ENCODE measurements around the gene SCN2B. TPM values are rescaled to one million over a fixed set of nuclear protein-coding genes. Genes with fewer than 3 reads are reported as not detected.

Gene SCN2B
- polyA plus RNA-seq, 4 donors: 4.4 to 4.9 (median 4.7) TPM

- no peak for DNase-seq (ENCODE audit: low read depth in 4 of 4, low spot score in 3 of 4)
These were observed 20.5 kb downstream of the SCN2B start for GRCh38 chr11:118155776-118156530.

GRCh38 chr11:118154641-118155040 lies 21.8 kb downstream of the SCN2B start:
- DNase-seq (ENCODE audit: low read depth in 4 of 4, low spot score in 3 of 4): no peak

GRCh38 chr11:118153976-118154375 lies 22.5 kb downstream of the SCN2B start:
- DNase-seq (ENCODE audit: low read depth in 4 of 4, low spot score in 3 of 4): no peak

GRCh38 chr11:118153516-118153915 lies 22.9 kb downstream of the SCN2B start:
- DNase-seq (ENCODE audit: low read depth in 4 of 4, low spot score in 3 of 4): no peak

GRCh38 chr11:118152552-118153471 lies 23.6 kb downstream of the SCN2B start, which contains the start of gene SCN4B:
Gene SCN4B, minus strand, starts transcription at chr11:118152823. Its CDS starts 150 bp downstream, at chr11:118152673.
- peak in 3 of 4 donors; percentile 56 to 65 (median 64) for DNase-seq (ENCODE audit: low read depth in 4 of 4, low spot score in 3 of 4)

GRCh38 chr11:118152020-118152551 lies 24.4 kb downstream of the SCN2B start:
- DNase-seq (ENCODE audit: low read depth in 4 of 4, low spot score in 3 of 4): no peak

- no peak for DNase-seq (ENCODE audit: low read depth in 4 of 4, low spot score in 3 of 4)
These were observed 25.0 kb downstream of the SCN2B start for GRCh38 chr11:118151431-118151830.

- DNase-seq (ENCODE audit: low read depth in 4 of 4, low spot score in 3 of 4): no peak
These were observed 26.9 kb downstream of the SCN2B start for GRCh38 chr11:118149493-118149892.

GRCh38 chr11:118148856-118149255 lies 27.6 kb downstream of the SCN2B start:
- DNase-seq (ENCODE audit: low read depth in 4 of 4, low spot score in 3 of 4): no peak

GRCh38 chr11:118148240-118148639 lies 28.2 kb downstream of the SCN2B start:
- no peak for DNase-seq (ENCODE audit: low read depth in 4 of 4, low spot score in 3 of 4)

GRCh38 chr11:118147502-118147901 lies 28.9 kb downstream of the SCN2B start:
- no peak for DNase-seq (ENCODE audit: low read depth in 4 of 4, low spot score in 3 of 4)

- no peak for DNase-seq (ENCODE audit: low read depth in 4 of 4, low spot score in 3 of 4)
These were observed 29.9 kb downstream of the SCN2B start for GRCh38 chr11:118146554-118146953.

- peak; percentile 57 to 74 (median 67) for DNase-seq (ENCODE audit: low read depth in 4 of 4, low spot score in 3 of 4)
These were observed 30.9 kb downstream of the SCN2B start for GRCh38 chr11:118145285-118146227.

GRCh38 chr11:118144301-118145268 lies 31.9 kb downstream of the SCN2B start:
- DNase-seq (ENCODE audit: low read depth in 4 of 4, low spot score in 3 of 4): no peak

GRCh38 chr11:118143661-118144185 lies 32.7 kb downstream of the SCN2B start:
- DNase-seq (ENCODE audit: low read depth in 4 of 4, low spot score in 3 of 4): no peak

- DNase-seq (ENCODE audit: low read depth in 4 of 4, low spot score in 3 of 4): no peak
These were observed 33.6 kb downstream of the SCN2B start for GRCh38 chr11:118142809-118143208.

GRCh38 chr11:118142081-118142480 lies 34.4 kb downstream of the SCN2B start:
- DNase-seq (ENCODE audit: low read depth in 4 of 4, low spot score in 3 of 4): no peak

- no peak for DNase-seq (ENCODE audit: low read depth in 4 of 4, low spot score in 3 of 4)
These were observed 36.9 kb downstream of the SCN2B start for GRCh38 chr11:118139578-118139977.
